Right forelimb (tissue), 1 donor: ENCODE results near the gene ZNF335.
"Not testable (repeated sequence)": the region's sequence is repeated elsewhere in the genome, so short reads cannot be mapped to it uniquely, and the experiment has no call there.

Source experiments
- DNase-seq: peaks from one replicate; pipeline ENCODE4 v3.0.0-alpha.2; 2018

ZNF335 gene

GRCh38 chr20:45909817-45910669, 62.0 kb downstream of the ZNF335 start:
- DNase-seq, result no peak

GRCh38 chr20:45909336-45909808, 62.6 kb downstream of the ZNF335 start:
- DNase-seq, result no peak

DNA sequence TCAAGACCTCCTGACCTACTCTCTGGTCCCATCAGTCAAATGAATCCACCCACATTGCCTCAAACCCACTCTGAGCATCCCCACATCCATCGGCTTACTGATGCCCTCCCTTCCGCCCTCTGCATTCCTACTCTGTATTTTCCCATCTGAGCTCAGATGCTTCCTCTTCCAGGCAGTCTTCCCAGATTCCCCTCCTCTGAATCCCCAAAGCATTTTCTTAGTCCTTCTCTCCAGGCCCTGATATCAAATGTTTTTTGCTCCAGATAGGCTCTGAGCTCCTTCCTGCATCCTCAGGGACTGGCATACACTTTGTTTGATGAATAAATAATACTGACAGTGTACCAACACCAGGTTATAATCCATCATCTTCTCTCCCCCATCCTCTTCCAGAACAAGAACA, 63.9 kb downstream of the ZNF335 start:
- DNase-seq, result no peak

- no peak for DNase-seq
Measured at GRCh38 chr20:45907219-45907948, 64.6 kb downstream of the ZNF335 start.

- DNase-seq, result no peak
Measured at GRCh38 chr20:45905505-45906079, 66.4 kb downstream of the ZNF335 start.

DNA sequence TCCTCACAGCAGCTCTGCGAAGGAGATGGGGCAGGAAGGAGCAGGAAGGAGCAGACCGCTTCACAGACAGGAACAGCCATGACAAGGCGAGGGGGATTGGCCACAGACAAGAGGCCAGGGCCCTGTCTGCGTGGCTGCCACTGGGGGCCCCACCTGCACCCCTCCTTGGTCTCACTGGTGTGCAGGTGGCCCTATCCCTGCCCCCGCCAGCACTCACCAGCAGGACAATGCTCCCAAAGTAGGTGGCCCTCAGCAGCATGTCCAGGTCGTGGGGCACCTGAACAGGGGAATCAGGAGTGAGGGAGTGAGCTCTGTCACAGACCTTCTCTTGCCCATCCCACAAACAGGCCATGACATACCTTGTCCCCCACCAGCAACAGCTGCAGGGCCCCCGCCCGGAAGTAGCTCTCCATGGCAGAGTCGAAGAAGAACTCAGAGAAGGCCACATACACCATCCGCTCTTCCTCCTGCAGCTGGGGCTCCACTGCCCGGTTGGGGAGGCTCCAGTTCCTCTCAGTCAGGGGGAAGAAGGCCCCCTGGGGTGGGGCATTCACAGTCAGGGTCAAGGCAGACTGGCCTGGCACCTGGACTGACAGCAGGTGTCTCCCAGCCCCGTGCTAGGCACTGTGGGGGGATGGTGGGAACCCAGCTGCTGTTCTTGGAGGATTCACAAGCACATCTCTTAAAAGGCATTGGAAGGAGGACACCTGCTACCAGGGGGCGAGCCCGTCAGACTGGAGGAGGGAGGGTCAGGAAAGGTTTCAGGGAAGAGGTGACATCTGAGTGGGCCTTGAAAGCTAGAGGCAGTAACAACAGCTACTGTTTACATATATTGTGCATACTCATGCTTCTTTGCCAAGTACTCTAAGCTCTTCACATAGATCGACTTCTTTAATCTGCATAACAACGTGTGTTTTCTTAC, 67.2 kb downstream of the ZNF335 start:
- DNase-seq, result no peak

GRCh38 chr20:45902199-45902701, 69.8 kb downstream of the ZNF335 start:
- no peak for DNase-seq

GRCh38 chr20:45901332-45901731, 70.7 kb downstream of the ZNF335 start:
- DNase-seq, result not testable (repeated sequence)

DNA sequence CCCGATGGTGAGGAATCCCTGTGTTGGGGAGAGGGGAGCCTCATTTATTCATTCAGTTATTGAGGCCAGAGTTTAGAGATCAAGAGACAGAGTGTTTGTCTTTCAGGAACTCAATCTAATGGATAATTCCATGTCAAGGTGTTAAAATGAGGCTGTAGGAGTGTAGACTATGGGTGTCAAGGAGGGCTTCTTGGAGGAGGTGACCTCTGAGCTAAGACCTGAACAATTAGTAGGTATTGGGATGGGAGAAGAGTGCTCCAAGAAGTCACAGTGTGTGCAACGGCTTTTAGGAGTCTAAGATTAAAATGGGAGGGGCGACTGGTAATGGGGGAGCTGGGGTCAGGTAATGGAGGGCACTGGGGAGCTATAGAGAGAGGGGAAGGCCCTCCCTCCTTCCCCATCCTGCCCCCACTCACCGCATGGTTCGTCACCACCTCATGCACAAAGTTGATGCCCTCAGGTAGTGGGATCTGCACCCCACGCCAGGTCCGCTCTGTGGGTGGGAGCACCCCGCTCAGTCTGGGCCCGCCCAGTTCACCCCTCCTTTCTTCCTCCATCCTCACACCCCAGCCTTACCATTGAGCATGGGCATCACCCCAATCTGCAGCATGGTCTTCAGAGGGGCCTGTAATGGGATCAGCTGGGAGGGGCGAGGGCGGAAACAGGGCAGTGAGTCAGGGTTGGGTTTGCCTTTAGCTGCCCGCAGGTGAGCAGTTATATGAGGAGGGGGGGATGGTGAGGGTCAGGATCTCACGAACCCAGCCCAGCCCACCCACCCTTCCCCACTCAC, 72.8 kb downstream of the ZNF335 start:
- DNase-seq, result no peak
